ENCODE measurements around the gene IFNG. TPM values are rescaled to one million over a fixed set of nuclear protein-coding genes. Genes with fewer than 3 reads are reported as not detected.

The IFNG gene
- polyA plus RNA-seq, 1 donor (not counting 4 experiments of a cell fraction or from before 2014, with no cell fraction given) = not detected

DNA sequence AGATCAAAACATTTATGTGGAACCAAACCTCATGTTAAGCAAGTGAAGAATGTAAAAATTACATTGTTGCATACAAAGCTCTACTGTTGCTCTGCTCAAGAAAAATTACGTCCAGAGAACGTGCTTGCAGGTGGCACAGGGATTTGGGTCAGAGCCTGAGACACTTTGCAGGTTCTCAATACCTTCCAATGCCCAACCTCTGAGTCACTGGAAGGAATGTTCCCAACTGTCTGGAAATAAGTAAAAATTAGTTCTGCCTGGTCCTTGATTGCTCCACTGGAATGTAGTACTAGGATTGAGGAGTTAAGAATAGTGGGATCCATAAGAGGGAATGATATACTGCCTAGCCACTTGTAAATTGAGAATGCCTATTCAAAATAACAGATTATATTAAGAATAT lies 2.8 kb upstream of the IFNG start:
- DNase-seq (ENCODE audit: low read depth, low spot score) = peak; percentile 35
- TF ChIP-seq, protein P1, sequence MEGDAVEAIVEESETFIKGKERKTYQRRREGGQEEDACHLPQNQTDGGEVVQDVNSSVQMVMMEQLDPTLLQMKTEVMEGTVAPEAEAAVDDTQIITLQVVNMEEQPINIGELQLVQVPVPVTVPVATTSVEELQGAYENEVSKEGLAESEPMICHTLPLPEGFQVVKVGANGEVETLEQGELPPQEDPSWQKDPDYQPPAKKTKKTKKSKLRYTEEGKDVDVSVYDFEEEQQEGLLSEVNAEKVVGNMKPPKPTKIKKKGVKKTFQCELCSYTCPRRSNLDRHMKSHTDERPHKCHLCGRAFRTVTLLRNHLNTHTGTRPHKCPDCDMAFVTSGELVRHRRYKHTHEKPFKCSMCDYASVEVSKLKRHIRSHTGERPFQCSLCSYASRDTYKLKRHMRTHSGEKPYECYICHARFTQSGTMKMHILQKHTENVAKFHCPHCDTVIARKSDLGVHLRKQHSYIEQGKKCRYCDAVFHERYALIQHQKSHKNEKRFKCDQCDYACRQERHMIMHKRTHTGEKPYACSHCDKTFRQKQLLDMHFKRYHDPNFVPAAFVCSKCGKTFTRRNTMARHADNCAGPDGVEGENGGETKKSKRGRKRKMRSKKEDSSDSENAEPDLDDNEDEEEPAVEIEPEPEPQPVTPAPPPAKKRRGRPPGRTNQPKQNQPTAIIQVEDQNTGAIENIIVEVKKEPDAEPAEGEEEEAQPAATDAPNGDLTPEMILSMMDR (optimal IDR thresholded peaks at IDR 0.05 in 1 of 3, IDR thresholded peaks at IDR 0.05 in 1 of 3, conservative IDR thresholded peaks at IDR 0.05 in 1 of 3; ENCODE audit: extremely low read depth in 1 of 3, insufficient read depth in 2 of 3, low read length in 3 of 3) = no peak
- no peak for TF ChIP-seq EZH2 (IDR thresholded peaks at IDR 0.05; ENCODE audit: low read length)
- H3K79me2 ChIP-seq (ENCODE audit: control insufficient read depth, insufficient read depth, low read length) = no peaks in the 10 kb centered on the region
- no peaks in the 10 kb centered on the region for H3K9me1 ChIP-seq (ENCODE audit: control insufficient read depth, extremely low read depth, insufficient read depth, low read length)
- H2AFZ ChIP-seq (ENCODE audit: control insufficient read depth, low read length) = no peak overlapping the region
- peak overlapping the region; percentile 43 for H3K4me2 ChIP-seq (ENCODE audit: control insufficient read depth, extremely low read depth, insufficient read depth, low read depth, low read length)
- no peaks in the 10 kb centered on the region for H3K9me3 ChIP-seq (ENCODE audit: control insufficient read depth, low read depth, low read length)
- H3K36me3 ChIP-seq (ENCODE audit: control insufficient read depth in 2 of 2, extremely low read depth in 1 of 2, insufficient read depth in 2 of 2, low read length in 2 of 2) = no peaks in the 10 kb centered on the region
- peaks cover 7% of the 10 kb centered on the region for H3K4me1 ChIP-seq (ENCODE audit: control insufficient read depth, extremely low read depth, insufficient read depth, low read length)
- no peaks in the 10 kb centered on the region for H3K27me3 ChIP-seq (ENCODE audit: control insufficient read depth, extremely low read depth, insufficient read depth, low read length)
- peak; percentile 75 for FAIRE-seq
- H4K20me1 ChIP-seq (ENCODE audit: control insufficient read depth, extremely low read depth, insufficient read depth, low read length) = no peaks in the 10 kb centered on the region
- H3K9ac ChIP-seq (ENCODE audit: control insufficient read depth, extremely low read depth, insufficient read depth, low read length) = no peak overlapping the region
- dilution Hi-C loops (cut with MboI; ENCODE audit: extremely low pct_ligation_motif_present, low sequenced_read_pairs) = no loop called here
- H3K4me3 ChIP-seq (ENCODE audit: control insufficient read depth in 2 of 3, extremely low read depth in 1 of 3, insufficient read depth in 2 of 3, low read depth in 1 of 3, low read length in 3 of 3) = no peak overlapping the region
- no peak overlapping the region for H3K27ac ChIP-seq (ENCODE audit: control insufficient read depth, insufficient read depth, low read length)

DNA sequence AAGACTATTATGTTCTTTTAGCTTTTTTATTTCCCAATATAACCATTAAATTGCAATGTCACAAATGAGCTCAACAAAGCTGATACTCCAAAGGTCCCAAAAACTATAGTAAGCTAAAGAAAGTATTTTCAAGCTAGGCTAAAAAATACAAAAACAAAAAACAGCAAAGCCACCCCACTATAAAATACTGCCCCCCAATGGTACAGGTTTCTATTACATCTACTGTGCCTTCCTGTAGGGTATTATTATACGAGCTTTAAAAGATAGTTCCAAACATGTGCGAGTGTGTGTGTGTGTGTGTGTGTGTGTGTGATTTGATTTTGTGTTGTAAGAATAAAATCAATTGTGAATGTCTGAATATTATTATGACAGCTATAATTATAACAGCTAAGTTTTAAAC lies 1.1 kb downstream of the IFNG start:
- TF ChIP-seq EZH2 (IDR thresholded peaks at IDR 0.05; ENCODE audit: low read length) = no peak
- TF ChIP-seq, protein P1 (optimal IDR thresholded peaks at IDR 0.05 in 1 of 3, IDR thresholded peaks at IDR 0.05 in 1 of 3, conservative IDR thresholded peaks at IDR 0.05 in 1 of 3; ENCODE audit: extremely low read depth in 1 of 3, insufficient read depth in 2 of 3, low read length in 3 of 3) = peak in 2 of 3 experiments; percentile 63
- Histone ChIP-seq H3K4me3 (ENCODE audit: control insufficient read depth in 2 of 3, extremely low read depth in 1 of 3, insufficient read depth in 2 of 3, low read depth in 1 of 3, low read length in 3 of 3) (no peak overlapping the region), H3K27me3 (ENCODE audit: control insufficient read depth, extremely low read depth, insufficient read depth, low read length) (peaks cover 5% of the 10 kb centered on the region), H3K9ac (ENCODE audit: control insufficient read depth, extremely low read depth, insufficient read depth, low read length) (no peak overlapping the region), H2AFZ (ENCODE audit: control insufficient read depth, low read length) (no peak overlapping the region), H3K36me3 (ENCODE audit: control insufficient read depth in 2 of 2, extremely low read depth in 1 of 2, insufficient read depth in 2 of 2, low read length in 2 of 2) (no peaks in the 10 kb centered on the region), H4K20me1 (ENCODE audit: control insufficient read depth, extremely low read depth, insufficient read depth, low read length) (no peaks in the 10 kb centered on the region), H3K4me1 (ENCODE audit: control insufficient read depth, extremely low read depth, insufficient read depth, low read length) (peaks cover 7% of the 10 kb centered on the region), H3K27ac (ENCODE audit: control insufficient read depth, insufficient read depth, low read length) (no peak overlapping the region), H3K4me2 (ENCODE audit: control insufficient read depth, extremely low read depth, insufficient read depth, low read depth, low read length) (no peak overlapping the region), H3K9me1 (ENCODE audit: control insufficient read depth, extremely low read depth, insufficient read depth, low read length) (no peaks in the 10 kb centered on the region), H3K9me3 (ENCODE audit: control insufficient read depth, low read depth, low read length) (no peaks in the 10 kb centered on the region), H3K79me2 (ENCODE audit: control insufficient read depth, insufficient read depth, low read length) (no peaks in the 10 kb centered on the region)
- DNase-seq (ENCODE audit: low read depth, low spot score) (no peak), FAIRE-seq (peak; percentile 76)
- dilution Hi-C loops (cut with MboI; ENCODE audit: extremely low pct_ligation_motif_present, low sequenced_read_pairs) = no loop called here

Measured in keratinocyte (primary cell).